Lower lobe of right lung (tissue), 2 donors: ENCODE data around the gene MCU. TPM values are rescaled to one million over a fixed set of nuclear protein-coding genes. Genes with fewer than 3 reads are reported as not detected.

Experiments
- ATAC-seq, 2 donors: fragments of 200-7000 bp; cut with Tn5 transposase; one replicate each; pipeline ENCODE4 v1.9.1; 2020 to 2022; ENCODE audit warnings: mild to moderate bottlenecking in 2 of 2, moderate library complexity in 2 of 2
- DNase-seq: peaks from one replicate; pipeline ENCODE4 v3.0.0-alpha.2; 2020
- H3K27ac ChIP-seq: fragments of 200-600 bp; one replicate; pipeline ENCODE4 v1.8.0; 2022
- H3K27me3 ChIP-seq: fragments of 200-600 bp; one replicate; pipeline ENCODE4 v1.8.0; 2022; ENCODE audit warnings: low read depth
- H3K36me3 ChIP-seq: fragments of 200-600 bp; one replicate; pipeline ENCODE4 v1.8.0; 2022; ENCODE audit warnings: mild to moderate bottlenecking
- H3K4me1 ChIP-seq: fragments of 200-600 bp; one replicate; pipeline ENCODE4 v1.8.0; 2022
- H3K4me3 ChIP-seq: fragments of 200-600 bp; one replicate; pipeline ENCODE4 v1.8.0; 2022; ENCODE audit warnings: mild to moderate bottlenecking
- H3K9me3 ChIP-seq: fragments of 200-600 bp; one replicate; pipeline ENCODE4 v1.8.0; 2022
- CTCF ChIP-seq: fragments of 200-600 bp; IDR thresholded peaks from one replicate; pipeline ENCODE4 v1.8.0; 2022; ENCODE audit warnings: antibody characterized with exemption, mild to moderate bottlenecking
- intact Hi-C: fragments of 100-400 bp; cut with DNase I; formaldehyde crosslinking; loops from one replicate; pipeline ENCODE4 v1.11.0; 2022
- total RNA-seq: library from RNA; stranded (reverse); fragmentation: NEBNext Ultra II Directional; extraction: Animal tissue kit (Norgen Biotek cat#: 25700); gene quantifications from one replicate; pipeline ENCODE4 v1.2.1, GENCODE V29; 2021
- donor health status: DM: no; HTN: yes; CAD: no; lungs with severe emphysema.

MCU gene
- total RNA-seq, 1 donor from 2014 or later = 24.2 TPM

- ATAC-seq (no peak), DNase-seq (no peak)
- no peaks in the 10 kb centered on the region for H3K9me3 ChIP-seq
- TF ChIP-seq CTCF = no peak
- no peaks in the 10 kb centered on the region for H3K4me1 ChIP-seq
- no peaks in the 10 kb centered on the region for H3K36me3 ChIP-seq
- H3K27me3 ChIP-seq = no peaks in the 10 kb centered on the region
- H3K27ac ChIP-seq = no peak overlapping the region
- intact Hi-C loops = no loop called here
- H3K4me3 ChIP-seq = no peak overlapping the region
Observed at GRCh38 chr10:72818076-72818475, 126.1 kb downstream of the MCU start.

- no peak for ATAC-seq
- no peaks in the 10 kb centered on the region for H3K9me3 ChIP-seq
- no peak overlapping the region for H3K4me3 ChIP-seq
- DNase-seq = no peak
- no peak overlapping the region for H3K27ac ChIP-seq
- no peaks in the 10 kb centered on the region for H3K27me3 ChIP-seq
- intact Hi-C loops = no loop called here
- no peaks in the 10 kb centered on the region for H3K36me3 ChIP-seq
- no peaks in the 10 kb centered on the region for H3K4me1 ChIP-seq
- no peak for TF ChIP-seq CTCF
Observed at GRCh38 chr10:72819053-72819452, 127.1 kb downstream of the MCU start.

GRCh38 chr10:72821606-72822005 lies 129.7 kb downstream of the MCU start:
- no peak for DNase-seq
- no peaks in the 10 kb centered on the region for H3K36me3 ChIP-seq
- no peaks in the 10 kb centered on the region for H3K27me3 ChIP-seq
- intact Hi-C loops = no loop called here
- no peak for ATAC-seq
- no peaks in the 10 kb centered on the region for H3K4me1 ChIP-seq
- no peak for TF ChIP-seq CTCF
- no peak overlapping the region for H3K27ac ChIP-seq
- no peaks in the 10 kb centered on the region for H3K9me3 ChIP-seq
- no peak overlapping the region for H3K4me3 ChIP-seq

GRCh38 chr10:72822342-72822986 lies 130.5 kb downstream of the MCU start:
- Histone ChIP-seq H3K9me3 (no peaks in the 10 kb centered on the region), H3K36me3 (no peaks in the 10 kb centered on the region), H3K27ac (no peak overlapping the region), H3K4me3 (no peak overlapping the region), H3K4me1 (no peaks in the 10 kb centered on the region), H3K27me3 (no peaks in the 10 kb centered on the region)
- ATAC-seq (no peak), DNase-seq (no peak)
- TF ChIP-seq CTCF = no peak
- intact Hi-C loops = no loop called here

GRCh38 chr10:72825163-72825562 lies 133.2 kb downstream of the MCU start:
- Histone ChIP-seq H3K9me3 (no peaks in the 10 kb centered on the region), H3K4me1 (peaks cover 5% of the 10 kb centered on the region), H3K36me3 (no peaks in the 10 kb centered on the region), H3K27ac (no peak overlapping the region), H3K27me3 (no peaks in the 10 kb centered on the region), H3K4me3 (no peak overlapping the region)
- intact Hi-C loops = no loop called here
- ATAC-seq = no peak
- no peak for DNase-seq
- no peak for TF ChIP-seq CTCF
